WTC11 (cell line): ENCODE results near the gene CHD6. TPM values are rescaled to one million over a fixed set of nuclear protein-coding genes. Genes with fewer than 3 reads are reported as not detected.

ENCODE experiments used
- ATAC-seq: fragments of 200-7000 bp; cut with Tn5 transposase; 2 replicates; pipeline ENCODE4 v1.10.0; 2021; ENCODE audit warnings: mild to moderate bottlenecking, moderate library complexity
- CTCF ChIA-PET: fragments of 300-600 bp; sonication (Branson Sonifier 250); formaldehyde crosslinking; loops from one replicate; lab custom pipeline; 2021; ENCODE audit warnings: antibody characterized with exemption; lab: Charles Lee
- POLR2A ChIA-PET: fragments of 350-600 bp; sonication (Branson Sonifier 250); formaldehyde crosslinking; loops from one replicate; lab custom pipeline; 2021; ENCODE audit warnings: antibody characterized with exemption; lab: Charles Lee
- DNase-seq: peaks from one replicate; pipeline ENCODE4 v3.0.0; 2021; ENCODE audit warnings: low spot score
- H3K27ac Mint-ChIP-seq: 2 replicates; pipeline ENCODE4 v1.8.0; 2021; ENCODE audit warnings: mixed read lengths
- H3K27me3 Mint-ChIP-seq: 2 replicates; pipeline ENCODE4 v1.8.0; 2021; ENCODE audit warnings: low read depth, mild to moderate bottlenecking, moderate library complexity, mixed read lengths
- H3K36me3 Mint-ChIP-seq: 2 replicates; pipeline ENCODE4 v1.8.0; 2021; ENCODE audit warnings: mixed read lengths
- H3K4me1 Mint-ChIP-seq: 2 replicates; pipeline ENCODE4 v1.8.0; 2022; ENCODE audit warnings: mixed read lengths
- H3K4me3 Mint-ChIP-seq: 2 replicates; pipeline ENCODE4 v1.8.0; 2021; ENCODE audit warnings: mild to moderate bottlenecking, moderate library complexity, mixed read lengths
- H3K9me3 Mint-ChIP-seq: 2 replicates; pipeline ENCODE4 v1.8.0; 2021; ENCODE audit warnings: mixed read lengths
- AR ChIP-seq: fragments of 250-450 bp; sonication (Bioruptor Pico); IDR thresholded peaks from 2 replicates; pipeline ENCODE4 v1.9.0; 2021; ENCODE audit warnings: mild to moderate bottlenecking
- ARID4B ChIP-seq: sonication (generic); formaldehyde crosslinking; IDR thresholded peaks from 2 replicates; pipeline ENCODE4 v1.8.0; 2023; ENCODE audit warnings: missing genetic modification reagents, mild to moderate bottlenecking, borderline replicate concordance
- ATF3 ChIP-seq: sonication (generic); formaldehyde crosslinking; conservative IDR thresholded peaks from 2 replicates; pipeline ENCODE4 v1.8.1; 2022; ENCODE audit warnings: mild to moderate bottlenecking, missing genetic modification reagents
- CBFB ChIP-seq: sonication (generic); formaldehyde crosslinking; IDR thresholded peaks from 2 replicates; pipeline ENCODE4 v1.8.1; 2022; ENCODE audit warnings: mild to moderate bottlenecking, low read depth, missing genetic modification reagents
- CTCF ChIP-seq: fragments of 200-600 bp; IDR thresholded peaks from 2 replicates; pipeline ENCODE4 v1.8.0; 2022; ENCODE audit warnings: antibody characterized with exemption
- FOXJ3 ChIP-seq: sonication (generic); formaldehyde crosslinking; IDR thresholded peaks from 2 replicates; pipeline ENCODE4 v1.9.0; 2021; ENCODE audit warnings: missing genetic modification reagents, mild to moderate bottlenecking, borderline replicate concordance
- HMGXB4 ChIP-seq: sonication (generic); formaldehyde crosslinking; IDR thresholded peaks from 2 replicates; pipeline ENCODE4 v1.8.1; 2023; ENCODE audit warnings: mild to moderate bottlenecking, moderate library complexity, missing genetic modification reagents
- IRF2 ChIP-seq: sonication (generic); formaldehyde crosslinking; IDR thresholded peaks from 2 replicates; pipeline ENCODE4 v1.8.0; 2022; ENCODE audit warnings: low read depth, missing genetic modification reagents, borderline replicate concordance
- MAX ChIP-seq: sonication (generic); formaldehyde crosslinking; IDR thresholded peaks from 2 replicates; pipeline ENCODE4 v1.8.0; 2022; ENCODE audit warnings: mild to moderate bottlenecking, missing genetic modification reagents
- MXD4 ChIP-seq: fragments of 250-450 bp; sonication (Bioruptor Pico); IDR thresholded peaks from 2 replicates; pipeline ENCODE4 v1.8.0; 2021; ENCODE audit warnings: mild to moderate bottlenecking, moderate library complexity, borderline replicate concordance
- NFATC4 ChIP-seq: fragments of 250-450 bp; sonication (Bioruptor Pico); IDR thresholded peaks from 2 replicates; pipeline ENCODE4 v1.9.0; 2021; ENCODE audit warnings: mild to moderate bottlenecking
- NR1H2 ChIP-seq: sonication (generic); formaldehyde crosslinking; IDR thresholded peaks from 2 replicates; pipeline ENCODE4 v1.9.0; 2021; ENCODE audit warnings: mild to moderate bottlenecking, moderate library complexity, missing genetic modification reagents
- NR3C1 ChIP-seq: sonication (generic); formaldehyde crosslinking; conservative IDR thresholded peaks from 2 replicates; pipeline ENCODE4 v1.8.1; 2023; ENCODE audit warnings: low read depth, mild to moderate bottlenecking, missing genetic modification reagents
- SMAD3 ChIP-seq: sonication (generic); formaldehyde crosslinking; IDR thresholded peaks from 2 replicates; pipeline ENCODE4 v1.8.0; 2022; ENCODE audit warnings: missing genetic modification reagents, mild to moderate bottlenecking, borderline replicate concordance
- TEAD1 ChIP-seq: sonication (generic); formaldehyde crosslinking; IDR thresholded peaks from 2 replicates; pipeline ENCODE4 v1.8.0; 2022; ENCODE audit warnings: mild to moderate bottlenecking, missing genetic modification reagents
- ZNF219 ChIP-seq: sonication (generic); formaldehyde crosslinking; IDR thresholded peaks from 2 replicates; pipeline ENCODE4 v1.8.0; 2023; ENCODE audit warnings: missing genetic modification reagents, mild to moderate bottlenecking, borderline replicate concordance
- ZNF232 ChIP-seq: sonication (generic); formaldehyde crosslinking; IDR thresholded peaks from 2 replicates; pipeline ENCODE4 v1.8.0; 2022; ENCODE audit warnings: mild to moderate bottlenecking, missing genetic modification reagents
- ZNF396 ChIP-seq: fragments of 250-450 bp; sonication (Bioruptor Pico); IDR thresholded peaks from 2 replicates; pipeline ENCODE4 v1.8.0; 2021; ENCODE audit warnings: mild to moderate bottlenecking, moderate library complexity, borderline replicate concordance
- ZNF423 ChIP-seq: fragments of 250-450 bp; sonication (Bioruptor Pico); IDR thresholded peaks from 2 replicates; pipeline ENCODE4 v2.1.2; 2022; ENCODE audit warnings: mild to moderate bottlenecking, moderate library complexity
- ZNF512 ChIP-seq: sonication (generic); formaldehyde crosslinking; IDR thresholded peaks from 2 replicates; pipeline ENCODE4 v1.8.1; 2022; ENCODE audit warnings: missing genetic modification reagents, borderline replicate concordance
- ZSCAN18 ChIP-seq: fragments of 250-450 bp; sonication (Bioruptor Pico); IDR thresholded peaks from 2 replicates; pipeline ENCODE4 v2.1.2; 2022; ENCODE audit warnings: mild to moderate bottlenecking, moderate library complexity
- total RNA-seq: library from RNA; stranded (reverse); gene quantifications from 3 replicates; pipeline ENCODE4 v1.2.3, GENCODE V29; 2021

The CHD6 gene
- total RNA-seq, 1 experiment from 2014 or later, result 52.1 TPM

GRCh38 chr20:41616228-41616627 is 1.9 kb downstream of the CHD6 start:
- no peak overlapping the region; the same call in 1 of the 2 replicates for H3K27ac Mint-ChIP-seq
- POLR2A ChIA-PET, result interaction anchor here (0.6 kb wide), 1 partner anchor 167 kb away, joined by 4 read pairs; no protein-coding TSS in a partner anchor
- DNase-seq, result no peak
- no peaks in the 10 kb centered on the region for H3K27me3 Mint-ChIP-seq
- peaks cover 58% of the 10 kb centered on the region for H3K4me1 Mint-ChIP-seq
- no peaks in the 10 kb centered on the region for H3K9me3 Mint-ChIP-seq
- ATAC-seq, result no peak
- CTCF ChIA-PET, result no interaction called here
- TF ChIP-seq ZNF219 (CRISPR knock-in tag) (no peak), NFATC4 (CRISPR knock-in tag) (no peak), TEAD1 (CRISPR knock-in tag) (no peak), ZNF396 (CRISPR knock-in tag) (no peak), IRF2 (no peak), MXD4 (CRISPR knock-in tag) (no peak), ZNF232 (CRISPR knock-in tag) (no peak), SMAD3 (no peak), ZSCAN18 (CRISPR knock-in tag) (no peak), CTCF (no peak), AR (CRISPR knock-in tag) (no peak), CBFB (CRISPR knock-in tag) (no peak), MAX (CRISPR knock-in tag) (no peak), ZNF423 (CRISPR knock-in tag) (no peak), HMGXB4 (CRISPR knock-in tag) (no peak), NR1H2 (CRISPR knock-in tag) (no peak)
- no peaks in the 10 kb centered on the region for H3K36me3 Mint-ChIP-seq
- H3K4me3 Mint-ChIP-seq, result peak overlapping the region; percentile 94

GRCh38 chr20:41615676-41616075 is 2.5 kb downstream of the CHD6 start:
- Mint-ChIP-seq H3K4me3 (peak overlapping the region; percentile 20; the same call in 1 of the 2 replicates), H3K27ac (no peak overlapping the region), H3K27me3 (no peaks in the 10 kb centered on the region), H3K4me1 (peaks cover 58% of the 10 kb centered on the region), H3K9me3 (no peaks in the 10 kb centered on the region), H3K36me3 (no peaks in the 10 kb centered on the region)
- POLR2A ChIA-PET, result interaction anchor here (0.6 kb wide), 1 partner anchor 167 kb away, joined by 4 read pairs; no protein-coding TSS in a partner anchor
- CTCF ChIA-PET, result interaction anchor here (0.6 to 2.5 kb wide), 2 partner anchors 44 to 1709 kb away, joined by 3 to 8 read pairs; no protein-coding TSS in a partner anchor
- DNase-seq, result no peak
- no peak for ATAC-seq
- TF ChIP-seq FOXJ3 (CRISPR knock-in tag), result no peak
- no peak for TF ChIP-seq MXD4 (CRISPR knock-in tag)
- no peak for TF ChIP-seq ZNF512 (CRISPR knock-in tag)
- TF ChIP-seq ATF3 (CRISPR knock-in tag), result no peak
- no peak for TF ChIP-seq ARID4B
- no peak for TF ChIP-seq NR3C1 (CRISPR knock-in tag)
